Neural progenitor cell (in vitro differentiated cells): ENCODE measurements around the gene SCN1B. TPM values are rescaled to one million over a fixed set of nuclear protein-coding genes. Genes with fewer than 3 reads are reported as not detected.
"Not testable (repeated sequence)": the region's sequence is repeated elsewhere in the genome, so short reads cannot be mapped to it uniquely, and the experiment has no call there.

Source experiments
- DNase-seq: peaks from one replicate; pipeline ENCODE4 v3.0.0-alpha.2; 2016; ENCODE audit warnings: low spot score
- H2AFZ ChIP-seq: fragments of 200-600 bp; sonication (generic); replicated peaks from 2 replicates; pipeline ENCODE4 v1.6.1; 2016; ENCODE audit warnings: antibody characterized with exemption
- H3F3A ChIP-seq: fragments of 200-600 bp; sonication (generic); 2 replicates; pipeline ENCODE4 v1.6.1; 2016; ENCODE audit warnings: antibody characterized with exemption, low read depth
- H3K27ac ChIP-seq: fragments of 200-600 bp; sonication (generic); 2 replicates; pipeline ENCODE4 v1.5.1; 2016; ENCODE audit warnings: mild to moderate bottlenecking
- H3K27me3 ChIP-seq: fragments of 200-600 bp; sonication (generic); 2 replicates; pipeline ENCODE4 v1.6.1; 2016; ENCODE audit warnings: mild to moderate bottlenecking, moderate library complexity
- H3K36me3 ChIP-seq: fragments of 200-600 bp; sonication (generic); 2 replicates; pipeline ENCODE4 v1.5.1; 2016
- H3K4me1 ChIP-seq: fragments of 200-600 bp; sonication (generic); 2 replicates; pipeline ENCODE4 v1.6.1; 2016; ENCODE audit warnings: mixed run types
- H3K4me2 ChIP-seq: fragments of 200-600 bp; sonication (generic); 2 replicates; pipeline ENCODE4 v1.6.1; 2016
- H3K4me3 ChIP-seq: fragments of 200-600 bp; sonication (generic); 2 replicates; pipeline ENCODE4 v1.5.1; 2016
- H3K79me2 ChIP-seq: fragments of 200-600 bp; sonication (generic); 2 replicates; pipeline ENCODE4 v1.6.1; 2016; ENCODE audit warnings: low read depth
- H3K9ac ChIP-seq: fragments of 200-600 bp; sonication (generic); 2 replicates; pipeline ENCODE4 v1.6.1; 2016
- H3K9me3 ChIP-seq: fragments of 200-600 bp; sonication (generic); 2 replicates; pipeline ENCODE4 v1.5.1; 2016; ENCODE audit warnings: low read depth
- H4K20me1 ChIP-seq: fragments of 200-600 bp; sonication (generic); 2 replicates; pipeline ENCODE4 v1.6.1; 2016; ENCODE audit warnings: low read depth
- H3K27ac Mint-ChIP-seq: 3 replicates; pipeline ENCODE4 v1.8.0; 2021; ENCODE audit warnings: mixed read lengths
- H3K27me3 Mint-ChIP-seq: 2 replicates; pipeline ENCODE4 v1.8.0; 2022; ENCODE audit warnings: low read depth, mild to moderate bottlenecking, inconsistent platforms, moderate library complexity, mixed read lengths; ENCODE audit not compliant: insufficient read depth
- H3K36me3 Mint-ChIP-seq: 3 replicates; pipeline ENCODE4 v1.8.0; 2021; ENCODE audit warnings: mixed read lengths
- H3K4me1 Mint-ChIP-seq: 3 replicates; pipeline ENCODE4 v1.8.0; 2021; ENCODE audit warnings: mixed read lengths
- H3K4me3 Mint-ChIP-seq: 3 replicates; pipeline ENCODE4 v1.8.0; 2021; ENCODE audit warnings: mild to moderate bottlenecking, moderate library complexity, mixed read lengths
- H3K9me3 Mint-ChIP-seq: 3 replicates; pipeline ENCODE4 v1.8.0; 2020; ENCODE audit warnings: mixed read lengths
- CTCF ChIP-seq: fragments of 200-600 bp; sonication (generic); IDR thresholded peaks from 2 replicates; pipeline ENCODE4 v1.5.1; 2017; ENCODE audit warnings: antibody characterized with exemption, mild to moderate bottlenecking
- EZH2 ChIP-seq: fragments of 200-600 bp; sonication (generic); IDR thresholded peaks from 2 replicates; pipeline ENCODE4 v1.6.1; 2017; ENCODE audit warnings: antibody characterized with exemption, mild to moderate bottlenecking, moderate library complexity
- EZH2phosphoT487 ChIP-seq: fragments of 200-600 bp; sonication (generic); IDR thresholded peaks from 2 replicates; pipeline ENCODE4 v1.6.1; 2017; ENCODE audit warnings: antibody characterized with exemption
- total RNA-seq: library from RNA; depleted of rRNA; stranded (reverse); fragments of >200 nt; gene quantifications from 2 replicates; pipeline ENCODE4 v1.2.3, GENCODE V29; 2015; ENCODE audit warnings: low replicate concordance

Gene SCN1B
- total RNA-seq, 1 donor from 2014 or later = 2.2 TPM

GRCh38 chr19:34989298-34989697 is 41.0 kb upstream of the SCN1B start:
- Mint-ChIP-seq H3K36me3 (no peaks in the 10 kb centered on the region), H3K4me1 (peaks cover 2% of the 10 kb centered on the region), H3K4me3 (no peak overlapping the region), H3K27me3 (peaks cover 4% of the 10 kb centered on the region), H3K9me3 (peaks cover 9% of the 10 kb centered on the region), H3K27ac (no peak overlapping the region)
- Histone ChIP-seq H3K27me3 (no peaks in the 10 kb centered on the region), H3K27ac (no peak overlapping the region), H3K9me3 (no peaks in the 10 kb centered on the region), H3K36me3 (no peaks in the 10 kb centered on the region), H3K79me2 (no peaks in the 10 kb centered on the region), H3F3A (peaks cover 4% of the 10 kb centered on the region), H3K4me1 (peaks cover 8% of the 10 kb centered on the region), H3K4me3 (no peak overlapping the region), H3K4me2 (no peak overlapping the region), H2AFZ (no peak overlapping the region), H4K20me1 (no peaks in the 10 kb centered on the region), H3K9ac (no peak overlapping the region)
- no peak for DNase-seq
- TF ChIP-seq EZH2 (no peak), CTCF (no peak), EZH2phosphoT487 (no peak)

- no peaks in the 10 kb centered on the region for H3F3A ChIP-seq
- Mint-ChIP-seq H3K9me3 (peaks cover 8% of the 10 kb centered on the region), H3K4me3 (no peak overlapping the region), H3K27me3 (peaks cover 4% of the 10 kb centered on the region), H3K36me3 (no peaks in the 10 kb centered on the region), H3K4me1 (no peaks in the 10 kb centered on the region), H3K27ac (no peak overlapping the region)
- H3K4me2 ChIP-seq = no peak overlapping the region
- H3K79me2 ChIP-seq = no peaks in the 10 kb centered on the region
- H3K36me3 ChIP-seq = no peaks in the 10 kb centered on the region
- H4K20me1 ChIP-seq = no peaks in the 10 kb centered on the region
- no peak overlapping the region for H3K4me3 ChIP-seq
- no peaks in the 10 kb centered on the region for H3K9me3 ChIP-seq
- no peak overlapping the region for H3K9ac ChIP-seq
- no peak for TF ChIP-seq EZH2
- TF ChIP-seq EZH2phosphoT487 = no peak
- TF ChIP-seq CTCF = no peak
- H3K4me1 ChIP-seq = peaks cover 2% of the 10 kb centered on the region
- DNase-seq = no peak
- no peak overlapping the region for H2AFZ ChIP-seq
- no peak overlapping the region for H3K27ac ChIP-seq
- H3K27me3 ChIP-seq = no peaks in the 10 kb centered on the region
Measured at GRCh38 chr19:34990578-34991192, 39.6 kb upstream of the SCN1B start.

GRCh38 chr19:34991542-34992333 is 38.5 kb upstream of the SCN1B start:
- Mint-ChIP-seq H3K9me3 (peaks cover 9% of the 10 kb centered on the region), H3K27me3 (peaks cover 7% of the 10 kb centered on the region), H3K27ac (no peak overlapping the region), H3K36me3 (no peaks in the 10 kb centered on the region), H3K4me1 (no peaks in the 10 kb centered on the region), H3K4me3 (no peak overlapping the region)
- DNase-seq = no peak
- no peaks in the 10 kb centered on the region for H3K9me3 ChIP-seq
- H3K4me1 ChIP-seq = no peaks in the 10 kb centered on the region
- no peaks in the 10 kb centered on the region for H3K27me3 ChIP-seq
- H3K27ac ChIP-seq = no peak overlapping the region
- no peak overlapping the region for H3K9ac ChIP-seq
- H3K4me2 ChIP-seq = no peak overlapping the region
- no peaks in the 10 kb centered on the region for H4K20me1 ChIP-seq
- H3F3A ChIP-seq = no peaks in the 10 kb centered on the region
- H3K36me3 ChIP-seq = no peaks in the 10 kb centered on the region
- no peaks in the 10 kb centered on the region for H3K79me2 ChIP-seq
- H3K4me3 ChIP-seq = no peak overlapping the region
- H2AFZ ChIP-seq = no peak overlapping the region
- TF ChIP-seq EZH2phosphoT487 = no peak
- TF ChIP-seq EZH2 = no peak
- TF ChIP-seq CTCF = no peak

GRCh38 chr19:34992582-34992981 is 37.7 kb upstream of the SCN1B start:
- H3K27me3 ChIP-seq, H3K4me2 ChIP-seq, H3F3A ChIP-seq, H3K79me2 ChIP-seq, H3K27ac ChIP-seq, H4K20me1 ChIP-seq, H3K4me3 Mint-ChIP-seq, H3K36me3 ChIP-seq, H3K27ac Mint-ChIP-seq, H3K9me3 ChIP-seq, H3K36me3 Mint-ChIP-seq, H3K27me3 Mint-ChIP-seq, H3K4me1 Mint-ChIP-seq, H3K4me1 ChIP-seq, H3K9me3 Mint-ChIP-seq, H2AFZ ChIP-seq, DNase-seq, H3K4me3 ChIP-seq, H3K9ac ChIP-seq: not testable (repeated sequence)
